WI38 (cell line): ENCODE data around the gene ZNF496.

ENCODE experiments used
- H3K4me3 ChIP-seq: 2 replicates; pipeline ENCODE4 v1.5.1; 2011; ENCODE audit warnings: low read depth, mild to moderate bottlenecking, control low read depth, low read length
- TF ChIP-seq, protein P1 (sequence below): IDR thresholded peaks from 2 replicates; pipeline ENCODE4 v1.5.1; 2012; ENCODE audit warnings: low read depth, mild to moderate bottlenecking, control low read depth, low read length

ZNF496 gene

DNA sequence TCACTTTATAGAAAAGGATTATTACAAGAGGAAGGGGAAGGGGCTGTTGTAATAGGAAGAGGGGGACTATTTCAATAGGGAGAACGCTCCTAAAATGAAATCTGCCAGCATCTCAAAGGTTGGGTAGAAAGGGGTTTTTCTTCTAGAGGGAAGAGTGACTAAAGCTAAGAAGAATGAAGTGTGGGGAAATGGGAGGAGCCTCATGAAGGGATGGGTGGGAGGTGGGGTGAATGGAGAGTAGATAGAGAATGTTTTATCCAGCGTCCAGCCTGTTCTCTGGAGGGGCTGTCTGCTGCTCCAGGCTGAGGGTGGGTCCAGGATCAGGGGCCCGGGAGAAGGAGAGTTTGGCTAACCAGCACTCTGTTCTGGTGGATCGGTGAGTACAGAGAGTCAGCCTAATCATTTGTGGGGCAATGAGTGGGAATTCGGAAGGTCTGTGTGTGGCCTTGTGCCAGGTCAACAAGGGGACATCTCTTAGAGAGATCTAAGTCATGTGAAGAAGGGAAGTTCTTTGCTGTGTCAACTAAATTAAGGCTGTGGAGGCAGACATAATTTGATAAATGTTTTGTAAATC is 50.6 kb downstream of the ZNF496 start:
- TF ChIP-seq, protein P1, sequence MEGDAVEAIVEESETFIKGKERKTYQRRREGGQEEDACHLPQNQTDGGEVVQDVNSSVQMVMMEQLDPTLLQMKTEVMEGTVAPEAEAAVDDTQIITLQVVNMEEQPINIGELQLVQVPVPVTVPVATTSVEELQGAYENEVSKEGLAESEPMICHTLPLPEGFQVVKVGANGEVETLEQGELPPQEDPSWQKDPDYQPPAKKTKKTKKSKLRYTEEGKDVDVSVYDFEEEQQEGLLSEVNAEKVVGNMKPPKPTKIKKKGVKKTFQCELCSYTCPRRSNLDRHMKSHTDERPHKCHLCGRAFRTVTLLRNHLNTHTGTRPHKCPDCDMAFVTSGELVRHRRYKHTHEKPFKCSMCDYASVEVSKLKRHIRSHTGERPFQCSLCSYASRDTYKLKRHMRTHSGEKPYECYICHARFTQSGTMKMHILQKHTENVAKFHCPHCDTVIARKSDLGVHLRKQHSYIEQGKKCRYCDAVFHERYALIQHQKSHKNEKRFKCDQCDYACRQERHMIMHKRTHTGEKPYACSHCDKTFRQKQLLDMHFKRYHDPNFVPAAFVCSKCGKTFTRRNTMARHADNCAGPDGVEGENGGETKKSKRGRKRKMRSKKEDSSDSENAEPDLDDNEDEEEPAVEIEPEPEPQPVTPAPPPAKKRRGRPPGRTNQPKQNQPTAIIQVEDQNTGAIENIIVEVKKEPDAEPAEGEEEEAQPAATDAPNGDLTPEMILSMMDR = no peak
- no peak overlapping the region for H3K4me3 ChIP-seq

- H3K4me3 ChIP-seq = no peak overlapping the region
- TF ChIP-seq, protein P1 = no peak
Measured at GRCh38 chr1:247277191-247277590, 54.5 kb downstream of the ZNF496 start.

GRCh38 chr1:247274605-247275256 is 56.9 kb downstream of the ZNF496 start:
- TF ChIP-seq, protein P1 = no peak
- H3K4me3 ChIP-seq = no peak overlapping the region

DNA sequence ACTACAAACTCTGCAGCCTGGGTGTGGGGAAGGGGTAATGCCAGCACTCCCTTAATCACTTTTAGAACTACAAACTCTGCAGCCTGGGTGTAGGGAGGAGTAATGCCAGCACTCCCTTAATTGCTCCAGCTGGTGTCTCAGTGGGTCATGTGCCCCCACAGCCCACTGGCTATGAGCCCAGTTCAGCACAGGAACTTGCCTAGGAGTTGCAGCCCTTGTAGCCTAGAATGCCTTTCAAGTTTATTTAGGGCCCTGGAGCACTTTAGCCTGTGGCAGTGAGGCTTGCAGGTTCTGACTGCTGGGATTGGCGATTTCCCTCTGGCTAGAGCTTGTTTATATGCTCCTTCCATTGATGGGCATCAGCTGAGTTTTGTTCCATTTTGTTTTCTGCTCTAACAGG is 58.7 kb downstream of the ZNF496 start:
- TF ChIP-seq, protein P1 = no peak
- H3K4me3 ChIP-seq = no peak overlapping the region

GRCh38 chr1:247270003-247270402 is 61.7 kb downstream of the ZNF496 start:
- H3K4me3 ChIP-seq = no peak overlapping the region
- TF ChIP-seq, protein P1 = no peak

- no peak overlapping the region for H3K4me3 ChIP-seq
- TF ChIP-seq, protein P1 = no peak
Measured at GRCh38 chr1:247269133-247269532, 62.5 kb downstream of the ZNF496 start.

DNA sequence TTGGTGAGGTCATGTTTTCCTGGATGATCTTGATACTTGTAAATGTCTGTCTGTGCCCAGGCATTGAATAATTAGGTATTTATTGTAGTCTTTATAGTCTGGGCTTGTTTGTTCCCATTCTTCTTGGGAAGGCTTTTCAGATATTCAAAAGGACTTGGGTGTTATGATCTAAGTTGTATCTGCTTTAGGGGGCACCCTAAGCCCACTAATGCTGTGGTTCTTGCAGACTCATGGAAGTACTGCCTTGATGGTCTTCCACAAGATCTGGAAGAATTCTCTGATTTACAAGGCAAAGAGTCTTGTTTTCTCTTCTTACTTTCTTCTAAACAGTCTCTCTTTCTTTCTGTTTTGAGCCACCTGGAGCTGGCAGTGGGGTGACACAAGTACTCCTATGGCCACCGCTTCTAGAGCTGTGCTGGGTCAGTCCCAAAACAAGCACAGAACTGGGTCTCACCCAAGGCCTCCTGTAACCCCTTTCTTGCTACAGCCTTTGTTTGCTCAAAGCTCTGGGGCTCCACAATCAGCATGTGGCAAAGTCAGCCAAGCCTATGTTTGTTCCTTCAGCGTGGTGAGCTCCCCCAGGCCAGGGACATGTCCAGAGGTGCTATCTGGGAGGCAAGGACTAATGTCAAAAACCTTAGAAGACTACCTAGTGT is 63.1 kb downstream of the ZNF496 start:
- no peak overlapping the region for H3K4me3 ChIP-seq
- TF ChIP-seq, protein P1 = no peak
